A549 (cell line): ENCODE data around the gene TRMT2A. TPM values are rescaled to one million over a fixed set of nuclear protein-coding genes. Genes with fewer than 3 reads are reported as not detected.
A peak's percentile ranks its signal among the peaks of the same experiment; 100 is the strongest.

ENCODE experiments used
- ATAC-seq, 2 experiments: fragments of 200-7000 bp in 1 of 2; fragments of >200 bp in 1 of 2; cut with Nextera tagmentation in 1 of 2; cut with Tn5 transposase in 1 of 2; 3 replicates each; pipeline versions ENCODE4 v1.8.0 to v1.9.1; 2018 to 2020; ENCODE audit warnings: mild to moderate bottlenecking in 1 of 2, moderate library complexity in 1 of 2
- CTCF ChIA-PET: fragments of 300-600 bp; sonication (Branson Sonifier 250); formaldehyde crosslinking; extraction: SDS; loops from one replicate; lab custom pipeline; 2021; ENCODE audit warnings: antibody characterized with exemption, inconsistent platforms; lab: Yijun Ruan, JAX
- POLR2A ChIA-PET: fragments of 350-600 bp; formaldehyde crosslinking; extraction: SDS; loops from one replicate; lab custom pipeline; 2021; ENCODE audit warnings: antibody characterized with exemption, inconsistent platforms; lab: Yijun Ruan, JAX
- DNase-seq, 2 experiments: peaks; one replicate each; pipeline versions ENCODE4 v3.0.0 to v3.0.0-alpha.2; 2011 to 2016; ENCODE audit warnings: low read depth in 1 of 2, low spot score in 1 of 2
- FAIRE-seq: peaks from 2 replicates; lab custom pipeline; 2011; peaks lifted over from hg19 to GRCh38; lab: Jason Lieb, UNC
- H3K27ac ChIP-seq, 2 experiments: fragments of >200 bp; sonication (Bioruptor Twin); formaldehyde crosslinking; 3 replicates each; pipeline ENCODE4 v1.5.1; 2016 to 2017
- H3K4me1 ChIP-seq: fragments of >200 bp; sonication (Bioruptor Twin); formaldehyde crosslinking; 3 replicates; pipeline ENCODE4 v1.6.1; 2016
- H3K4me2 ChIP-seq: fragments of >200 bp; sonication (Bioruptor Twin); formaldehyde crosslinking; 3 replicates; pipeline ENCODE4 v1.6.1; 2016
- H3K4me3 ChIP-seq: fragments of >200 bp; sonication (Bioruptor Twin); formaldehyde crosslinking; 3 replicates; pipeline ENCODE4 v1.5.1; 2016
- H3K9me3 ChIP-seq: fragments of >200 bp; sonication (Bioruptor Twin); formaldehyde crosslinking; 3 replicates; pipeline ENCODE4 v1.6.1; 2016
- BHLHE40 ChIP-seq: IDR thresholded peaks from 2 replicates; pipeline ENCODE4 v1.6.1; 2012; ENCODE audit warnings: low read depth, low read length, inconsistent platforms
- CBX2 ChIP-seq: fragments of 200-600 bp; sonication (generic); IDR thresholded peaks from 2 replicates; pipeline ENCODE4 v1.6.1; 2016; ENCODE audit warnings: low read depth, mild to moderate bottlenecking, borderline replicate concordance
- CHD4 ChIP-seq: fragments of 200-600 bp; sonication (generic); IDR thresholded peaks from 2 replicates; pipeline ENCODE4 v1.6.1; 2016; ENCODE audit warnings: antibody characterized with exemption, mild to moderate bottlenecking, borderline replicate concordance
- ESRRA ChIP-seq: fragments of 150-350 bp; IDR thresholded peaks from 2 replicates; pipeline ENCODE4 v1.6.1; 2014; ENCODE audit warnings: mild to moderate bottlenecking, low read length, borderline replicate concordance
- FOSL2 ChIP-seq, 2 experiments: fragments of 450-650 bp in 1 of 2; fragments of >200 bp in 1 of 2; sonication (Bioruptor Twin) in 1 of 2; formaldehyde crosslinking; IDR thresholded peaks; 2 replicates each; pipeline versions ENCODE4 v1.5.0 to v1.6.1; 2016 to 2020; ENCODE audit warnings: mild to moderate bottlenecking in 1 of 2, moderate library complexity in 1 of 2
- HDAC2 ChIP-seq: fragments of 200-600 bp; sonication (generic); IDR thresholded peaks from 2 replicates; pipeline ENCODE4 v1.6.1; 2016
- HEYL ChIP-seq: fragments of 250-450 bp; sonication (Bioruptor Pico); IDR thresholded peaks from 2 replicates; pipeline ENCODE4 v1.8.0; 2021; ENCODE audit warnings: mild to moderate bottlenecking, moderate library complexity
- HOXA7 ChIP-seq: fragments of 250-450 bp; sonication (Bioruptor Pico); IDR thresholded peaks from 2 replicates; pipeline ENCODE4 v1.5.0; 2020; ENCODE audit warnings: mild to moderate bottlenecking, moderate library complexity
- JUN ChIP-seq, 2 experiments: fragments of >200 bp; sonication (Bioruptor Twin); formaldehyde crosslinking; IDR thresholded peaks; 2 replicates in 1 of 2; 3 replicates in 1 of 2; pipeline ENCODE4 v1.6.1; 2016 to 2017
- KDM1A ChIP-seq: fragments of 200-600 bp; sonication (generic); IDR thresholded peaks from 2 replicates; pipeline ENCODE4 v1.6.1; 2016; ENCODE audit warnings: low read depth, mild to moderate bottlenecking
- MYC ChIP-seq: IDR thresholded peaks from 2 replicates; pipeline ENCODE4 v1.6.1; 2012; ENCODE audit warnings: mild to moderate bottlenecking, inconsistent platforms, low read length, improper control_type of control experiment, borderline replicate concordance
- NFE2L2 ChIP-seq: fragments of 150-350 bp; conservative IDR thresholded peaks from 2 replicates; pipeline ENCODE4 v1.6.1; 2014; ENCODE audit warnings: low read length
- POLR2A ChIP-seq: IDR thresholded peaks from 2 replicates; pipeline ENCODE4 v1.6.1; 2012; ENCODE audit warnings: mild to moderate bottlenecking, low read length
- POLR2AphosphoS2 ChIP-seq: conservative IDR thresholded peaks from 2 replicates; pipeline ENCODE4 v1.6.1; 2012; ENCODE audit warnings: low read length, improper control_type of control experiment, inconsistent platforms
- RAD21 ChIP-seq, 2 experiments: fragments of >200 bp in 1 of 2; sonication (Bioruptor Twin) in 1 of 2; formaldehyde crosslinking in 1 of 2; IDR thresholded peaks in 1 of 2; conservative IDR thresholded peaks in 1 of 2; 2 replicates in 1 of 2; 3 replicates in 1 of 2; pipeline ENCODE4 v1.6.1; 2012 to 2018; ENCODE audit warnings: inconsistent platforms in 1 of 2
- RCOR1 ChIP-seq: fragments of 150-350 bp; IDR thresholded peaks from 2 replicates; pipeline ENCODE4 v1.6.1; 2014; ENCODE audit warnings: antibody characterized with exemption, low read length, low read depth
- SMC3 ChIP-seq: fragments of >200 bp; sonication (Bioruptor Twin); formaldehyde crosslinking; IDR thresholded peaks from 3 replicates; pipeline ENCODE4 v1.6.1; 2018; ENCODE audit warnings: inconsistent platforms
- ZSCAN20 ChIP-seq: fragments of 250-450 bp; sonication (Bioruptor Pico); IDR thresholded peaks from 2 replicates; pipeline ENCODE4 v1.8.0; 2022; ENCODE audit warnings: mild to moderate bottlenecking, moderate library complexity
- WGBS: methylation state at CpG from one replicate; pipeline ENCODE4 v1.1.6; 2017; ENCODE audit errors: missing lambda C conversion rate; 5-methylcytosine and 5-hydroxymethylcytosine counted together
- polyA plus RNA-seq, 4 experiments: library from polyadenylated mRNA; depleted of rRNA in 3 of 4; stranded (reverse); fragments of >200 nt; fragmentation: RNase III in 1 of 4; extraction: RNeasy Plus Mini Kit Qiagen cat#74134 plus additional on column Dnase treatment in 1 of 4; gene quantifications; 2 replicates in 3 of 4; 3 replicates in 1 of 4; pipeline ENCODE4 v1.2.3, GENCODE V29; 2011 to 2017
- TF ChIP-seq, protein P1 (sequence below): fragments of >200 bp; sonication (Bioruptor Twin); formaldehyde crosslinking; IDR thresholded peaks from 3 replicates; pipeline ENCODE4 v1.6.1; 2016
- TF ChIP-seq, protein P2 (sequence below): fragments of 250-450 bp; sonication (Bioruptor Pico); IDR thresholded peaks from 2 replicates; pipeline ENCODE4 v1.5.0; 2021; ENCODE audit warnings: mild to moderate bottlenecking, moderate library complexity, borderline replicate concordance

Gene TRMT2A
- polyA plus RNA-seq, 2 of the 4 experiments (the other 2 are of a cell fraction): 12.3 to 28.8 TPM

DNA sequence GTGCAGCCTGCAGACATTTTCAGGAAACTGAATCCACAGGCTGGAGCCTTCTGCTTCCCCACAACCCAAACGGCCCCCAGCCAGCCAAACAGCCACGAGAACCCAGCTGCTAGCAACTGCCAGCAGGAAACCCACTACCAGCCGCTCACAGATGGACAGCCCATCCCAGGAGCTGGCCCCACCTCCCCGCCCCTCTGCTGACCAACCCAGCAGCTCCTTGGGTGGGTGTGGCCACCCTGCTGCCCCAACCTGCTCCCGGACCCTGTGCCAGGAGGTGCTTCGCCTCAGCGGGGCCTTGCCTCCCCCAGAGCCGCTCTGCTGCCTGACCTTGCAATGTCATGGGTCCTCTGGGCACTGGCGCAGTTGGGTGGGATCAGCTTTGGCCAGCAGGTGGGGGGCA, 42.0 kb upstream of the TRMT2A start:
- ATAC-seq (0 out of 6 replicates have a peak, but pooled peaks of 1 of the 2 experiments have one; percentile 17), FAIRE-seq (no peak), DNase-seq (no peak)
- ChIA-PET POLR2A (no interaction called here), CTCF (interaction anchor here (1.3 to 2.3 kb wide), 2 partner anchors 80 to 126 kb away, joined by 3 to 15 read pairs; no protein-coding TSS in a partner anchor)
- Histone ChIP-seq H3K4me3 (no peak overlapping the region), H3K4me2 (no peak overlapping the region), H3K27ac (no peak overlapping the region), H3K4me1 (no peaks in the 10 kb centered on the region), H3K9me3 (no peaks in the 10 kb centered on the region)
- WGBS: 100% methylated on average over 1 of the region's 9 CpGs
- no peak for TF ChIP-seq RCOR1
- no peak for TF ChIP-seq CHD4
- no peak for TF ChIP-seq ESRRA
- TF ChIP-seq CBX2: no peak

DNA sequence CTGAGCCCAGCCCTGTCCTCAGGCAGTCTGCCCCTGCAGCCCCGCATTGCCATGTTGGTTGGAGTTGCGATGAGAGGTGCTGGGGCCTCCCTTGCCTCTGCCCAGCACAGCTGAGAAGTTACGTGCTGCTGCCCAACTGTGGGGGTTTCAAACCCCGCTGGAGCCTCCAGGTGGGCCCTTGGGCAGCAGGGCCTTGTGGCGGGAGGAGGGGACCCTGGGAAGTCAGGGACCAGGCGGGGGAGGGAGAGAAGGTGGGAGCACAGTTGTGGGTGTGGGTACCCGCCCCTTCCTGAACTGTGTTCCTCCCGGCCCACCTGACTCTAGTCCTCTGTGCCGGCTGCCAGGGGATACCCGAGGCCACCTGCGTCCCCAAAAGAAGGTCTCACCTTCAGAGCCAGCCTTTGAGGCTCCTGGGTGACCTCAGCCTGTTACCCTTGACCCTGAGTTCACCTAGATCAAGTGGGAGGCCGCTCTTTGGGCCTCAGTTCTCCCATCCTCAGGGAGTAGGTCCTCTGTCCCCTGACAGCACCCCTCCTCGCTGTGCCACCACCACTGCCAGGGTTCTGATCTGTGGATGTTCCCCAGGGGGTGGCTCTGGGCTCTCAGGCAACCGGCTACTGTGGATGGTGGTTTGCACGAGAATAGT, 41.5 kb upstream of the TRMT2A start:
- 66% methylated on average over 4 of the region's 15 CpGs for WGBS
- H3K4me1 ChIP-seq: no peaks in the 10 kb centered on the region
- no peak overlapping the region for H3K4me2 ChIP-seq
- no peak for DNase-seq
- FAIRE-seq: no peak
- no peak overlapping the region for H3K4me3 ChIP-seq
- H3K27ac ChIP-seq: no peak overlapping the region
- ChIA-PET CTCF (interaction anchor here (2.3 kb wide), 1 partner anchor 127 kb away, joined by 15 read pairs; no protein-coding TSS in a partner anchor), POLR2A (no interaction called here)
- ATAC-seq: no peak
- no peak for TF ChIP-seq POLR2AphosphoS2
- no peak for TF ChIP-seq BHLHE40
- TF ChIP-seq KDM1A: no peak
- no peak for TF ChIP-seq HOXA7 (CRISPR knock-in tag)
- no peak for TF ChIP-seq MYC
- H3K9me3 ChIP-seq: no peaks in the 10 kb centered on the region

DNA sequence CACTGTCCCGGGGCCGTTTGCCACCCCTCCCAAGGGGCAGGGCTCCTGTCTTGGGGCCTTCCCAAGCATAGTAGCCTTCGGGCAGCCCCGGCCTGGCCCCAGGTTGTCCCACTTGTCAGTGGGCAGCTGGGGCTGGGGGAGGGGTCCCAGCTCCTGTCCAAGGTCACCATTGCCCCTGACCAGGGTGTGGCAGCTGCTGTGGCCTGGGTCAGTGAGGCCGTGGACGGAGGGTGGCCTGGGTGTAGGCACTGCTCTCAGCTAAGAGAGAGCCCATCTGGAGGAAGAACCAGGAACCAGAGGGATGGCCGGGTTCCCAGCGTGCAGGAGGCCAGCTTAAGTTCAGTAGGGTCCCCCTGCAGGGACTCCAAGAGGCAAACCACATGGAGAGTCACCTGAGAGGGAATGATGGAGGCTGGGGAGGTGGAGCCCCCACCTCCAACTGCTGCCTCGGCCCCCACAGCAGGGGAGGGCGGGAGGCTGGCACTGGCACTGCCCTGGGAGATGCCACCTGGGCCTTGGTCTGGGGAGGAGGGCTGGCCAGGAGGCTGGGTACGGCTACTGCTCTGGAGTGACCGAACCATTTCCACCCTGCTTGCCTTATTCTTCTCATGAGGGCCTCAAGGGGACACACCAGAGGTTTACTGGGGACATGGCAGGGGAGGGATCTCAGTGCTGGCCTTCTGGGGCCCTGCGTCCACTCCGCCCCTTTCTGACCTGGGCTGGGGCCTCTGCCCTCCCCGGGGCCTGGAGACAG, 40.6 kb upstream of the TRMT2A start:
- H3K4me2 ChIP-seq: no peak overlapping the region
- WGBS: 95% methylated on average over 4 of the region's 15 CpGs
- POLR2A ChIA-PET: interaction anchor here (0.6 kb wide), 1 partner anchor 261 kb away, joined by 3 read pairs; no protein-coding TSS in a partner anchor
- FAIRE-seq: no peak
- no peak overlapping the region for H3K27ac ChIP-seq
- no peak for DNase-seq
- no peak overlapping the region for H3K4me3 ChIP-seq
- H3K9me3 ChIP-seq: no peaks in the 10 kb centered on the region
- no peak; a peak in 1 of 6 replicates for ATAC-seq
- CTCF ChIA-PET: interaction anchor here (0.6 to 7.1 kb wide), 29 partner anchors 9 to 291 kb away, joined by 3 to 92 read pairs (median 4); no protein-coding TSS in a partner anchor
- TF ChIP-seq HEYL (CRISPR knock-in tag): no peak
- no peak for TF ChIP-seq POLR2AphosphoS2
- TF ChIP-seq ZSCAN20 (CRISPR knock-in tag): no peak
- no peak for TF ChIP-seq POLR2A
- TF ChIP-seq, protein P1, sequence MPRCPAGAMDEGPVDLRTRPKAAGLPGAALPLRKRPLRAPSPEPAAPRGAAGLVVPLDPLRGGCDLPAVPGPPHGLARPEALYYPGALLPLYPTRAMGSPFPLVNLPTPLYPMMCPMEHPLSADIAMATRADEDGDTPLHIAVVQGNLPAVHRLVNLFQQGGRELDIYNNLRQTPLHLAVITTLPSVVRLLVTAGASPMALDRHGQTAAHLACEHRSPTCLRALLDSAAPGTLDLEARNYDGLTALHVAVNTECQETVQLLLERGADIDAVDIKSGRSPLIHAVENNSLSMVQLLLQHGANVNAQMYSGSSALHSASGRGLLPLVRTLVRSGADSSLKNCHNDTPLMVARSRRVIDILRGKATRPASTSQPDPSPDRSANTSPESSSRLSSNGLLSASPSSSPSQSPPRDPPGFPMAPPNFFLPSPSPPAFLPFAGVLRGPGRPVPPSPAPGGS: no peak
- TF ChIP-seq RAD21 (conservative IDR thresholded peaks at IDR 0.05 in 1 of 2, IDR thresholded peaks at IDR 0.05 in 1 of 2): no peak
- no peak for TF ChIP-seq JUN (IDR thresholded peaks at IDR 0.05)
- TF ChIP-seq, protein P2, sequence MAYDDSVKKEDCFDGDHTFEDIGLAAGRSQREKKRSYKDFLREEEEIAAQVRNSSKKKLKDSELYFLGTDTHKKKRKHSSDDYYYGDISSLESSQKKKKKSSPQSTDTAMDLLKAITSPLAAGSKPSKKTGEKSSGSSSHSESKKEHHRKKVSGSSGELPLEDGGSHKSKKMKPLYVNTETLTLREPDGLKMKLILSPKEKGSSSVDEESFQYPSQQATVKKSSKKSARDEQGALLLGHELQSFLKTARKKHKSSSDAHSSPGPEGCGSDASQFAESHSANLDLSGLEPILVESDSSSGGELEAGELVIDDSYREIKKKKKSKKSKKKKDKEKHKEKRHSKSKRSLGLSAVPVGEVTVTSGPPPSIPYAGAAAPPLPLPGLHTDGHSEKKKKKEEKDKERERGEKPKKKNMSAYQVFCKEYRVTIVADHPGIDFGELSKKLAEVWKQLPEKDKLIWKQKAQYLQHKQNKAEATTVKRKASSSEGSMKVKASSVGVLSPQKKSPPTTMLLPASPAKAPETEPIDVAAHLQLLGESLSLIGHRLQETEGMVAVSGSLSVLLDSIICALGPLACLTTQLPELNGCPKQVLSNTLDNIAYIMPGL (CRISPR knock-in tag): no peak
- no peak for TF ChIP-seq HDAC2
- no peak for TF ChIP-seq FOSL2 (IDR thresholded peaks at IDR 0.05)
- TF ChIP-seq FOSL2 (CRISPR knock-in tag; IDR thresholded peaks at IDR 0.05): no peak
- no peak for TF ChIP-seq SMC3
- no peak for TF ChIP-seq NFE2L2
- TF ChIP-seq, all 56 proteins: peak for 0
- no peaks in the 10 kb centered on the region for H3K4me1 ChIP-seq
